ENCODE results near the gene SLC4A8. TPM values are rescaled to one million over a fixed set of nuclear protein-coding genes. Genes with fewer than 3 reads are reported as not detected.
A peak's percentile ranks its signal among the peaks of the same experiment; 100 is the strongest.

The SLC4A8 gene
- total RNA-seq (2021; ENCODE audit: unreplicated experiment) (1.4 TPM), Bru-seq, nascent RNA (percentile 28 among the genes with signal in this experiment), BruChase-seq, experiment 1, labeled RNA remaining after a 6-hour chase (percentile 28 among the genes with signal in this experiment), BruChase-seq, experiment 2, labeled RNA remaining after a 2-hour chase (percentile 36 among the genes with signal in this experiment)
- 0.40 and 0.75 TPM in 2 replicates for polyA plus RNA-seq (2012)
- long read RNA-seq, partial matches to known transcripts = 1 of 2 reads
- long read RNA-seq, other reads (novel, unspliced or antisense) = 0 of 2 reads

GRCh38 chr12:51424662-51425539, at the start of gene SLC4A8:
Gene SLC4A8, plus strand, starts transcription at chr12:51424831. Its CDS starts 157 bp downstream, at chr12:51424988.
- RAD21 ChIA-PET (ENCODE audit: low non-redundant PET in 1 of 2, low total read pairs in 2 of 2, uncharacterized antibody in 2 of 2, unreplicated experiment in 2 of 2) = no interaction called here
- peak; percentile 57 for DNase-seq (ENCODE audit: low read depth, low spot score)

More at GRCh38 chr12:51424662-51425539, at the start of gene SLC4A8:
- Histone ChIP-seq H3K4me2 (ENCODE audit: low read length) (peak within 1 kb of the TSS; percentile 67), H3K9me3 (ENCODE audit: control insufficient read depth in 1 of 2, insufficient read depth in 1 of 2, low read depth in 1 of 2, low read length in 2 of 2) (no peaks in the 10 kb centered on the region), H3K27me3 (ENCODE audit: insufficient read depth, low read length) (no peaks in the 10 kb centered on the region), H3K36me3 (ENCODE audit: control insufficient read depth in 1 of 2, insufficient read depth in 2 of 2, low read length in 2 of 2) (no peaks in the 10 kb centered on the region), H3K4me3 (replicated peaks in 1 of 2; ENCODE audit: low read depth in 1 of 2, low read length in 2 of 2) (peak within 1 kb of the TSS; percentile 37 to 51), H2AFZ (ENCODE audit: low read depth, low read length, poor library complexity, severe bottlenecking) (peak within 1 kb of the TSS; percentile 95), H3K4me1 (ENCODE audit: control insufficient read depth in 1 of 2, insufficient read depth in 2 of 2, low read length in 2 of 2) (peaks cover 7 to 9% of the 10 kb centered on the region in 2 experiments; a peak in 2 of 4 replicates), H3K79me2 (ENCODE audit: insufficient read depth, low read length) (no peaks in the 10 kb centered on the region), H4K20me1 (ENCODE audit: insufficient read depth) (no peaks in the 10 kb centered on the region), H3K27ac (ENCODE audit: low read depth, low read length) (no peak within 1 kb of the TSS), H3K9me2 (ENCODE audit: insufficient read depth) (no peaks in the 10 kb centered on the region), H3K9ac (ENCODE audit: low read length) (no peak within 1 kb of the TSS)
- peak; percentile 94 for ATAC-seq
- intact Hi-C loops (cut with micrococcal nuclease) = loop anchor here (1.0 kb wide), 1 partner anchor 107 kb away; no protein-coding TSS in a partner anchor
- ChIA-PET POLR2A (no interaction called here), CTCF (interaction anchor here (1.2 to 5.5 kb wide), 2 partner anchors 107 to 399 kb away, joined by 6 to 54 read pairs; no protein-coding TSS in a partner anchor)
- no TSS peak for BruUV-seq (replicated peaks)
- TF ChIP-seq TCF7L2 (IDR thresholded peaks at IDR 0.05; ENCODE audit: borderline replicate concordance, extremely low read depth, insufficient read depth, insufficient read length) = no peak
- TF ChIP-seq, protein P1, sequence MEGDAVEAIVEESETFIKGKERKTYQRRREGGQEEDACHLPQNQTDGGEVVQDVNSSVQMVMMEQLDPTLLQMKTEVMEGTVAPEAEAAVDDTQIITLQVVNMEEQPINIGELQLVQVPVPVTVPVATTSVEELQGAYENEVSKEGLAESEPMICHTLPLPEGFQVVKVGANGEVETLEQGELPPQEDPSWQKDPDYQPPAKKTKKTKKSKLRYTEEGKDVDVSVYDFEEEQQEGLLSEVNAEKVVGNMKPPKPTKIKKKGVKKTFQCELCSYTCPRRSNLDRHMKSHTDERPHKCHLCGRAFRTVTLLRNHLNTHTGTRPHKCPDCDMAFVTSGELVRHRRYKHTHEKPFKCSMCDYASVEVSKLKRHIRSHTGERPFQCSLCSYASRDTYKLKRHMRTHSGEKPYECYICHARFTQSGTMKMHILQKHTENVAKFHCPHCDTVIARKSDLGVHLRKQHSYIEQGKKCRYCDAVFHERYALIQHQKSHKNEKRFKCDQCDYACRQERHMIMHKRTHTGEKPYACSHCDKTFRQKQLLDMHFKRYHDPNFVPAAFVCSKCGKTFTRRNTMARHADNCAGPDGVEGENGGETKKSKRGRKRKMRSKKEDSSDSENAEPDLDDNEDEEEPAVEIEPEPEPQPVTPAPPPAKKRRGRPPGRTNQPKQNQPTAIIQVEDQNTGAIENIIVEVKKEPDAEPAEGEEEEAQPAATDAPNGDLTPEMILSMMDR (IDR thresholded peaks at IDR 0.05 in 2 of 3, conservative IDR thresholded peaks at IDR 0.05 in 1 of 3; ENCODE audit: borderline replicate concordance in 1 of 3, insufficient read depth in 1 of 3, low read depth in 2 of 3, low read length in 2 of 3) = peak; percentile 71 to 84 (median 83)
- TF ChIP-seq SP1 (IDR thresholded peaks at IDR 0.05; ENCODE audit: low read depth) = peak; percentile 54; the same call in 1 of the 2 replicates
- peak; percentile 71 for TF ChIP-seq RAD21 (IDR thresholded peaks at IDR 0.05; ENCODE audit: low read depth)
- 0 out of 2 replicates have a peak, but pooled peaks have one; percentile 13 for TF ChIP-seq CBX3 (IDR thresholded peaks at IDR 0.05; ENCODE audit: low read depth)

Measured in HCT116 (cell line).